ENCODE results near the gene CRADD. TPM values are rescaled to one million over a fixed set of nuclear protein-coding genes. Genes with fewer than 3 reads are reported as not detected.

The CRADD gene
- total RNA-seq, 1 donor: 12.5 TPM

- no peak overlapping the region for H3K4me3 ChIP-seq (ENCODE audit: low read depth, low read length)
- no peak for DNase-seq (ENCODE audit: low read depth)
- TF ChIP-seq CTCF (IDR thresholded peaks at IDR 0.05; ENCODE audit: insufficient read depth, low read depth, low read length): no peak
These were observed 231.8 kb downstream of the CRADD start for GRCh38 chr12:93908846-93909567.

GRCh38 chr12:93911396-93911795 is 234.2 kb downstream of the CRADD start:
- H3K4me3 ChIP-seq (ENCODE audit: low read depth, low read length): no peak overlapping the region
- TF ChIP-seq CTCF (IDR thresholded peaks at IDR 0.05; ENCODE audit: insufficient read depth, low read depth, low read length): no peak
- DNase-seq (ENCODE audit: low read depth): peak; percentile 53

- peak; percentile 22 for DNase-seq (ENCODE audit: low read depth)
- no peak for TF ChIP-seq CTCF (IDR thresholded peaks at IDR 0.05; ENCODE audit: insufficient read depth, low read depth, low read length)
These were observed 235.0 kb downstream of the CRADD start for GRCh38 chr12:93912086-93912733.

GRCh38 chr12:93913845-93914244 is 236.7 kb downstream of the CRADD start:
- no peak overlapping the region for H3K4me3 ChIP-seq (ENCODE audit: low read depth, low read length)
- TF ChIP-seq CTCF (IDR thresholded peaks at IDR 0.05; ENCODE audit: insufficient read depth, low read depth, low read length): no peak
- peak; percentile 44 for DNase-seq (ENCODE audit: low read depth)

More at GRCh38 chr12:93912086-93912733, 235.0 kb downstream of the CRADD start:
- no peak overlapping the region for H3K4me3 ChIP-seq (ENCODE audit: low read depth, low read length)

GRCh38 chr12:93914281-93914680 is 237.1 kb downstream of the CRADD start:
- no peak overlapping the region for H3K4me3 ChIP-seq (ENCODE audit: low read depth, low read length)
- DNase-seq (ENCODE audit: low read depth): no peak
- TF ChIP-seq CTCF (IDR thresholded peaks at IDR 0.05; ENCODE audit: insufficient read depth, low read depth, low read length): no peak

GRCh38 chr12:93915411-93915810 is 238.2 kb downstream of the CRADD start:
- TF ChIP-seq CTCF (IDR thresholded peaks at IDR 0.05; ENCODE audit: insufficient read depth, low read depth, low read length): no peak

More at GRCh38 chr12:93915411-93915810, 238.2 kb downstream of the CRADD start:
- DNase-seq (ENCODE audit: low read depth): no peak
- no peak overlapping the region for H3K4me3 ChIP-seq (ENCODE audit: low read depth, low read length)
